Body of pancreas (tissue), 4 donors: ENCODE results near the gene ZNF346. TPM values are rescaled to one million over a fixed set of nuclear protein-coding genes. Genes with fewer than 3 reads are reported as not detected.

Experiments
- ATAC-seq: fragments of 150-250 bp; one replicate; pipeline ENCODE4 v1.9.1; 2016
- DNase-seq, 4 donors: peaks; one replicate each; pipeline ENCODE4 v3.0.0-alpha.2; 2019
- H3K27ac ChIP-seq, 4 donors: fragments of 200-600 bp; sonication (generic); 1 replicate in 3 of 4; 2 replicates in 1 of 4; pipeline versions ENCODE4 v1.5.1 to v1.6.1; 2016 to 2019; ENCODE audit warnings: mild to moderate bottlenecking in 1 of 4, mixed read lengths in 1 of 4, moderate library complexity in 1 of 4
- H3K27me3 ChIP-seq, 2 donors: fragments of 200-600 bp; sonication (generic); one replicate each; pipeline ENCODE4 v1.6.0; 2016; ENCODE audit warnings: mild to moderate bottlenecking in 1 of 2
- H3K36me3 ChIP-seq, 2 donors: fragments of 200-600 bp; sonication (generic); replicated peaks in 1 of 2; 2 replicates each; pipeline ENCODE4 v1.5.1; 2016; ENCODE audit warnings: low read depth in 2 of 2; ENCODE audit not compliant: insufficient read depth in 1 of 2
- H3K4me1 ChIP-seq: fragments of 200-600 bp; sonication (generic); one replicate; pipeline ENCODE4 v1.6.0; 2016
- H3K4me3 ChIP-seq, 2 donors: fragments of 200-600 bp; sonication (generic); 1 replicate in 1 of 2; 2 replicates in 1 of 2; pipeline ENCODE4 v1.5.1; 2016 to 2019
- H3K9me3 ChIP-seq, 3 donors: fragments of 200-600 bp; sonication (generic); 1 replicate in 2 of 3; 2 replicates in 1 of 3; pipeline ENCODE4 v1.5.1; 2016
- POLR2A ChIP-seq, 3 donors: fragments of 450-650 bp; IDR thresholded peaks; one replicate each; pipeline ENCODE4 v1.6.1; 2016; ENCODE audit warnings: antibody characterized with exemption in 3 of 3, mild to moderate bottlenecking in 2 of 3
- WGBS, 2 donors: methylation state at CpG; one replicate each; pipeline ENCODE4 v1.1.5; 2017; 5-methylcytosine and 5-hydroxymethylcytosine counted together
- intact Hi-C: fragments of 100-400 bp; cut with DNase I; formaldehyde crosslinking; loops from one replicate; pipeline ENCODE4 v1.15.1; 2023
- total RNA-seq, 2 donors: library from RNA; depleted of rRNA; stranded (reverse); fragments of >200 nt; gene quantifications; one replicate each; pipeline ENCODE4 v1.1.0, GENCODE V29; 2016
- TF ChIP-seq, protein P1 (sequence below), 7 experiments: fragments of 450-650 bp in 4 of 7; fragments of 200-600 bp in 3 of 7; sonication (generic) in 3 of 7; IDR thresholded peaks; one replicate each; pipeline ENCODE4 v1.5.1; 2016 to 2019; ENCODE audit warnings: antibody characterized with exemption in 7 of 7

Gene ZNF346
- total RNA-seq, 2 donors from 2014 or later: 13.5 to 14.5 TPM

DNA sequence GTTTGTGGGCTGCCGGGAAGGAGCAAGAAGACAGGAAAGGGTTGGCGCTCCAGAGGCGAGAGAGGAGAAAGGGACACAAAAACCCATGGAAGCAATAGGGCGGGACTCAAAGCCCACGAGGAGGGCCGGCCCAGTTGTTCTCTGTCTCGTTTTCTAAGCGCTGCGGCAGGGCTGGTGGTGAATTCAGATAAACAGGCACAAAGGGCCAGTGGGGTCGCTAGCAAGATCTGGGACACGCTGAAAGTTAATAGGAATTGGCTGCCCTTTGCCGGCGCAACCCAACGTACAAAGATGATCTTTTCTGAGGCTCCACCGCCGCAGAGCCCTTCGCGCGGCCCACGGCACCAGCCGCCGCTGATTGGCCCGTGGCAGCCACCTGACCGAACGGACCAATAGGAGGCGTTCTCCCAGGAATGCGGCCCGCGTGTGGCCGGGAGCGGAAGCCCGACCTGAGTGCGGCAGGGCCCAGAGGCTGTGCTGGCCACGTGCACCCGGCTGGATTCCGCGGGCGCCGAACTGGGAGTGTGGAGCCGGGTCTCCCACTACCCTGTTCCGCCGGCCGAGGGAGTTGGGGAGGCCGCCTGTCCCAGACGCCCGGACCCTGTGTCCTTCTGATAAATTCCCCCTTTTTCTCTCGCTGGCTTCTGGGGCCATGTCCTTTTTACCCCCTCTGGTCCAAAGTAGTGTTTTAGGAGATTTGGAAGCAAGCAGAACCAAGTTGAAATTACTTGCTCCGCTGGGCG is 94.3 kb downstream of the ZNF346 start:
- DNase-seq: peak; percentile 84 to 89 (median 86)
- no peaks in the 10 kb centered on the region for H3K36me3 ChIP-seq
- H3K27ac ChIP-seq: peak overlapping the region in 3 of 4 donors; percentile 44 to 60 (median 45)
- no peaks in the 10 kb centered on the region for H3K9me3 ChIP-seq
- no peak overlapping the region for H3K4me3 ChIP-seq
- peak; percentile 96 for ATAC-seq
- H3K27me3 ChIP-seq: no peaks in the 10 kb centered on the region
- WGBS, 2 donors: 30 to 57% methylated on average over 24 to 48 of the region's 49 CpGs
- TF ChIP-seq, protein P1, sequence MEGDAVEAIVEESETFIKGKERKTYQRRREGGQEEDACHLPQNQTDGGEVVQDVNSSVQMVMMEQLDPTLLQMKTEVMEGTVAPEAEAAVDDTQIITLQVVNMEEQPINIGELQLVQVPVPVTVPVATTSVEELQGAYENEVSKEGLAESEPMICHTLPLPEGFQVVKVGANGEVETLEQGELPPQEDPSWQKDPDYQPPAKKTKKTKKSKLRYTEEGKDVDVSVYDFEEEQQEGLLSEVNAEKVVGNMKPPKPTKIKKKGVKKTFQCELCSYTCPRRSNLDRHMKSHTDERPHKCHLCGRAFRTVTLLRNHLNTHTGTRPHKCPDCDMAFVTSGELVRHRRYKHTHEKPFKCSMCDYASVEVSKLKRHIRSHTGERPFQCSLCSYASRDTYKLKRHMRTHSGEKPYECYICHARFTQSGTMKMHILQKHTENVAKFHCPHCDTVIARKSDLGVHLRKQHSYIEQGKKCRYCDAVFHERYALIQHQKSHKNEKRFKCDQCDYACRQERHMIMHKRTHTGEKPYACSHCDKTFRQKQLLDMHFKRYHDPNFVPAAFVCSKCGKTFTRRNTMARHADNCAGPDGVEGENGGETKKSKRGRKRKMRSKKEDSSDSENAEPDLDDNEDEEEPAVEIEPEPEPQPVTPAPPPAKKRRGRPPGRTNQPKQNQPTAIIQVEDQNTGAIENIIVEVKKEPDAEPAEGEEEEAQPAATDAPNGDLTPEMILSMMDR (IDR thresholded peaks at IDR 0.05): no peak
- TF ChIP-seq POLR2A (IDR thresholded peaks at IDR 0.05): peak in 2 of 3 donors; percentile 51 to 54
- H3K4me1 ChIP-seq: peaks cover 13% of the 10 kb centered on the region
- intact Hi-C loops: no loop called here

DNA sequence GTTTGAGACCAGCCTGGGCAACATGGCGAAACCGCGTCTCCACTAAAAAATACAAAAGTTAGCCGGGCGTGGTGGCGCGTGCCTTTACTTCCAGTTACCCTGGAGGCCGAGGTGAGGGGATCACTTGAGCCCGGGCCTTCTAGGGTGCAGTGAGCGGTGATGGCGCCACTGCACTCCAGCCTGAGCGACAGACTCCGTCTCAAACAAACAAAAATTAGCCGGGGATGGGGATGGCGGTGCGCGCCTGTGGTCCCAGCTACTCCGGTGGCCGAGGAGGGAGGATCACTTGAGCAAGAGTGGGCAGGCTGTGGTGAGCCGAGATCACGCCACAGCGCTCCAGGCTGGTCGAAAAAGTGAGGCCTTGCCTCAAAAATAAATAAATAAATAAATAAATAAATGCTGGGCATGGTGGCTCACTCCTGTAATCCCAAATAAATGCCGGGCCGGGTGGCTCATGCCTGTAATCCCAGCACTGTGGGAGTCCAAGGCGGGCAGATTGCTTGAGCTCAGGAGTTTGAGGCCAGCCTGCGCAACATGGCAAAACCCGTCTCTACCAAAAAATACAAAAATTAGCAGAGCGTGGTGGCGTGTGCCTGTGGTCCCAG is 95.0 kb downstream of the ZNF346 start:
- no peak for ATAC-seq
- H3K27ac ChIP-seq: peak overlapping the region in 1 of 4 donors; percentile 45
- H3K27me3 ChIP-seq: no peaks in the 10 kb centered on the region
- intact Hi-C loops: no loop called here
- DNase-seq: no peak
- no peaks in the 10 kb centered on the region for H3K9me3 ChIP-seq
- TF ChIP-seq POLR2A (IDR thresholded peaks at IDR 0.05): no peak
- TF ChIP-seq, protein P1 (IDR thresholded peaks at IDR 0.05): no peak
- H3K4me1 ChIP-seq: peaks cover 13% of the 10 kb centered on the region
- WGBS, 2 donors: 96% methylated on average over 30 of the region's 30 CpGs
- H3K36me3 ChIP-seq: no peaks in the 10 kb centered on the region
- H3K4me3 ChIP-seq: no peak overlapping the region

DNA sequence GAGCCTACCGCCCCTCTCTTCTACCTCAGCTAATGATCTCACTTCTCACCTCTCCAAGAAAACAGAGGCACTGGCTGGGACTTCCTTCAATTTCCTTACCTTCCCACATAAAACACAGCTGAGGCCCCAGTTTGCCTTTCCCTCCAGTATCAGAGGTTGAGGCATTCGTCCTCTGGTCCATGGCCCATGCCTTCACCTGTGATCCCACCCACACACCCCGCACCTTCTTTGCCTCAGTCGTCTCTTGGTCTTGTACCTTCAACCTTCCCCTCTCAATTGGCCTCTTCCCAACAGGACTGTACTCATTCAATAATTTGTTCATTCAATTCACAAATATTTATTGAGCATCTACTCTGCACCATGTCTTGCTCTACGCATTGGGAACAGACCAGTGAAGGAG is 100.1 kb downstream of the ZNF346 start:
- no peaks in the 10 kb centered on the region for H3K27me3 ChIP-seq
- intact Hi-C loops: no loop called here
- no peak overlapping the region for H3K4me3 ChIP-seq
- no peak overlapping the region for H3K27ac ChIP-seq
- TF ChIP-seq POLR2A (IDR thresholded peaks at IDR 0.05): no peak
- TF ChIP-seq, protein P1 (IDR thresholded peaks at IDR 0.05): no peak
- H3K9me3 ChIP-seq: no peaks in the 10 kb centered on the region
- 91 to 92% methylated on average over 5 of the region's 5 CpGs for WGBS, 2 donors
- no peaks in the 10 kb centered on the region for H3K36me3 ChIP-seq
- DNase-seq (no peak), ATAC-seq (no peak)
- no peaks in the 10 kb centered on the region for H3K4me1 ChIP-seq

DNA sequence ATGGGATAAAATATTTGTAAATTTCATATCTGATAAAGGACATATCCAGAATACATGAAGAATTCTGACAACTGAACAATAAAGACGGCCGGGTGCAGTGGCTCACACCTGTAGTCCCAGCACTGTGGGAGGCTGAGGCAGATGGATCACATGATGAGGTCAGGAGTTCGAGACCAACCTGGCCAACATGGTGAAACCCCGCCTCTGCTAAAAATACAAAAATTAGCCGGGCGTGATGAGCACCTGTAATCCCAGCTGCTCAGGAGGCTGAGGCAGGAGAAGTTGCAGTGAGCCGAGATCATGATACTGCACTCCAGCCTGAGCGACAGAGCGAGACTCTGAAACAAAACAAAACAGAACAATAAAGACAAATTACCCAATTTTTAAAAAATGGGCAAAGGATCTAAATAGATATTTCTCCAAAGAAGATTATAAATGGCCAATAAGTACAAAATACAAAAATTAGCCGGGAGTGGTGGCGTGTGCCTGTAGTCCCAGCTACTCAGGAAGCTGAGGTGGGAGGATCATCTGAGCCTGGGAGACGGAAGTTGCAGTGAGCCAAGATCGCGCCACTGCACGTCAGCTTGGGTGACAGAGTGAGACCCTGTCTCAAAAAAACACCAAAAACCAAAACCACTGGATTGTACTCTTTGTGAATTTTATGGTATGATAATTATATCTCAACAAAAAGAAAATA is 101.4 kb downstream of the ZNF346 start:
- 82 to 85% methylated on average over 15 of the region's 15 CpGs for WGBS, 2 donors
- no peaks in the 10 kb centered on the region for H3K4me1 ChIP-seq
- TF ChIP-seq, protein P1 (IDR thresholded peaks at IDR 0.05): no peak
- TF ChIP-seq POLR2A (IDR thresholded peaks at IDR 0.05): no peak
- no peaks in the 10 kb centered on the region for H3K27me3 ChIP-seq
- DNase-seq: no peak
- no peak overlapping the region for H3K27ac ChIP-seq
- no peak overlapping the region for H3K4me3 ChIP-seq
- no peaks in the 10 kb centered on the region for H3K36me3 ChIP-seq
- no peak for ATAC-seq
- intact Hi-C loops: no loop called here
- H3K9me3 ChIP-seq: no peaks in the 10 kb centered on the region
